ENCODE results near the gene PHKG2. TPM values are rescaled to one million over a fixed set of nuclear protein-coding genes. Genes with fewer than 3 reads are reported as not detected.

The PHKG2 gene
- total RNA-seq, 4 donors from 2014 or later: 29.9 to 46.2 (median 33.3) TPM

DNA sequence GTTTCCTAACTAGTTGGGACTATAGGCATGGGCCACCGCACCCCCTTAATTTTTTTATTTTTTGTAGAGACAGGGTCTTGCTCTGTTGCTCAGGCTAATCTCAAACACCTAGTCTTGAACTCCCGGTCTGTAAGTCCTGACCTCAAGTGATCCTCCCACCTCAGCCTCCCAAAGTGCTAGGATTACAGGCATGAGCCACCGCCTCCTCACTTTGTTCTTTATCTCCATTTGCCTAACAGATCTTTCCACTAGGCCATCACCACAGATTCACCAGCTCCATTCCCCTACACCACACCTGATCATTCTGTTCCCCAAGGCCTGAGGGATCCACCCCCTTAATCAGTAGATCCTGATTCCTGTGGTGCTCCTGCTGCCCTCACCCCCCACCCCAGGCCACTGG, 46.4 kb downstream of the PHKG2 start:
- Histone ChIP-seq H3K9me3 (no peaks in the 10 kb centered on the region), H3K4me3 (no peak overlapping the region), H3K36me3 (no peaks in the 10 kb centered on the region), H3K27ac (no peak overlapping the region), H3K27me3 (no peaks in the 10 kb centered on the region), H3K4me1 (no peaks in the 10 kb centered on the region)
- WGBS, 2 donors: 82% methylated on average over 3 of the region's 3 CpGs
- TF ChIP-seq POLR2A (IDR thresholded peaks at IDR 0.05) (no peak), EP300 (IDR thresholded peaks at IDR 0.05) (no peak)
- TF ChIP-seq, protein P1, sequence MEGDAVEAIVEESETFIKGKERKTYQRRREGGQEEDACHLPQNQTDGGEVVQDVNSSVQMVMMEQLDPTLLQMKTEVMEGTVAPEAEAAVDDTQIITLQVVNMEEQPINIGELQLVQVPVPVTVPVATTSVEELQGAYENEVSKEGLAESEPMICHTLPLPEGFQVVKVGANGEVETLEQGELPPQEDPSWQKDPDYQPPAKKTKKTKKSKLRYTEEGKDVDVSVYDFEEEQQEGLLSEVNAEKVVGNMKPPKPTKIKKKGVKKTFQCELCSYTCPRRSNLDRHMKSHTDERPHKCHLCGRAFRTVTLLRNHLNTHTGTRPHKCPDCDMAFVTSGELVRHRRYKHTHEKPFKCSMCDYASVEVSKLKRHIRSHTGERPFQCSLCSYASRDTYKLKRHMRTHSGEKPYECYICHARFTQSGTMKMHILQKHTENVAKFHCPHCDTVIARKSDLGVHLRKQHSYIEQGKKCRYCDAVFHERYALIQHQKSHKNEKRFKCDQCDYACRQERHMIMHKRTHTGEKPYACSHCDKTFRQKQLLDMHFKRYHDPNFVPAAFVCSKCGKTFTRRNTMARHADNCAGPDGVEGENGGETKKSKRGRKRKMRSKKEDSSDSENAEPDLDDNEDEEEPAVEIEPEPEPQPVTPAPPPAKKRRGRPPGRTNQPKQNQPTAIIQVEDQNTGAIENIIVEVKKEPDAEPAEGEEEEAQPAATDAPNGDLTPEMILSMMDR (IDR thresholded peaks at IDR 0.05): no peak
- DNase-seq (ENCODE audit: low spot score in 2 of 2): no peak

DNA sequence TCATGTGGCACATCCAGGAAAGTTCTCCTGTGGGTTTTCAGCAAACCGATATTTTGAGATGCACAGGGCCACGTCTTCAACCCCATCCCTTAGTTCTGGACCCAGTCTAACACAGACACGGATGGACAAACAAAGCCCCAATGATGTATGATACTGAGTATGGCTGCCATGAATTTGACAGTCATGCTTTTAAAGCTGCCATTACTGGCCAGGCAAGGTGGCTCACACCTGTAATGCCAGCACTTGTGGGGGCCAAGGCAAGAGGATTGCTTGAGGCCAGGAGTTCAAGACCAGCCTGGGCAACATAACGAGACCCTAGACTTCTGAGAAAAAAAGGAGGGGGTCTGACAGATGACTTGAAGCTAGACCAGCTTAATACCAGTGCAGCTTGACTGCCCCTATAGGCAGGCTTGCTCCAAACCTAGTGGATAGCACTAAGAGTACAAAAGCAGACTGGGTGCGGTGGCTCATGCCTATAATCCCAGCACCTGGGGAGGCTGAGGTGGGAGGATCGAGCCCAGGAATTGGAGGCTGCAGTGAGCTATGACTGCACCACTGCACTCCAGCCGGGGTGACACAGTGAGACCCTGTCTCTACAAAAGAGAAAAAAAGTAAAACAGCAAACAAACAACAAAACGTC, 49.6 kb downstream of the PHKG2 start:
- H3K4me1 ChIP-seq: no peaks in the 10 kb centered on the region
- H3K36me3 ChIP-seq: no peaks in the 10 kb centered on the region
- 66 to 68% methylated on average over 8 of the region's 8 CpGs for WGBS, 2 donors
- no peak overlapping the region for H3K27ac ChIP-seq
- no peaks in the 10 kb centered on the region for H3K9me3 ChIP-seq
- no peak for DNase-seq (ENCODE audit: low spot score in 2 of 2)
- H3K4me3 ChIP-seq: no peak overlapping the region
- no peaks in the 10 kb centered on the region for H3K27me3 ChIP-seq
- no peak for TF ChIP-seq EP300 (IDR thresholded peaks at IDR 0.05)
- TF ChIP-seq, protein P1 (IDR thresholded peaks at IDR 0.05): no peak
- TF ChIP-seq POLR2A (IDR thresholded peaks at IDR 0.05): no peak

Small RNA genes within 50 kb of the gene (small RNA-seq; reads per million reads assigned to genes)
- gene RNU6-1043P (not detected), gene SNORA30 (not detected)

Other genes starting within 250 kb of the PHKG2 start
- gene ZNF768, start 221.9 kb upstream of the PHKG2 start, total RNA-seq: 10 to 100 TPM; 22.8 to 40.2 (median 31.8) TPM
- gene ZNF747, start 213.6 kb upstream of the PHKG2 start, total RNA-seq: 10 to 100 TPM; 17.4 to 22.2 (median 19.6) TPM
- gene ZNF764, start 190.1 kb upstream of the PHKG2 start, total RNA-seq: 10 to 100 TPM; 12.5 to 16.7 (median 15.3) TPM
- 10 to 100 TPM; 15.7 to 28.6 (median 22.9) TPM for gene ZNF688, start 176.7 kb upstream of the PHKG2 start, total RNA-seq
- gene ZNF785, start 162.7 kb upstream of the PHKG2 start, total RNA-seq: 10 to 100 TPM; 12.0 to 17.1 (median 14.9) TPM
- gene ZNF689, start 138.0 kb upstream of the PHKG2 start, total RNA-seq: 10 to 100 TPM in 2 of 4 donors, 1 to 10 TPM in 2; 7.8 to 11.7 (median 10.0) TPM
- 10 to 100 TPM; 37.4 to 43.7 (median 40.1) TPM for gene PRR14, start 97.5 kb upstream of the PHKG2 start, total RNA-seq
- gene FBRS, start 90.0 kb upstream of the PHKG2 start, total RNA-seq: 10 to 100 TPM; 26.2 to 46.8 (median 31.7) TPM
- gene SRCAP, start 49.3 kb upstream of the PHKG2 start, total RNA-seq: 10 to 100 TPM; 17.2 to 42.6 (median 31.0) TPM
- 10 to 100 TPM in 1 of 4 donors, 1 to 10 TPM in 3; 3.7 to 12.6 (median 8.2) TPM for gene CFAP119, start 13.6 kb downstream of the PHKG2 start, total RNA-seq
- gene RNF40, start 13.9 kb downstream of the PHKG2 start, total RNA-seq: 100 to 1,000 TPM in 1 of 4 donors, 10 to 100 TPM in 3; 71.7 to 127 (median 91.5) TPM
- 10 to 100 TPM; 14.7 to 22.2 (median 17.1) TPM for gene ZNF629, start 38.8 kb downstream of the PHKG2 start, total RNA-seq
- 10 to 100 TPM; 42.9 to 54.0 (median 48.2) TPM for gene BCL7C, start 145.7 kb downstream of the PHKG2 start, total RNA-seq
- gene CTF1, start 148.2 kb downstream of the PHKG2 start, total RNA-seq: 1 to 10 TPM; 2.2 to 5.9 (median 3.1) TPM
- 10 to 100 TPM in 3 of 4 donors, 1 to 10 TPM in 1; 7.4 to 25.8 (median 16.7) TPM for gene FBXL19, start 175.1 kb downstream of the PHKG2 start, total RNA-seq
- 10 to 100 TPM; 50.7 to 58.4 (median 52.9) TPM for gene ORAI3, start 200.6 kb downstream of the PHKG2 start, total RNA-seq
- gene SETD1A, start 209.3 kb downstream of the PHKG2 start, total RNA-seq: 10 to 100 TPM in 2 of 4 donors, 1 to 10 TPM in 2; 7.9 to 17.1 (median 10.7) TPM
- 10 to 100 TPM; 14.9 to 42.9 (median 22.5) TPM for gene HSD3B7, start 236.8 kb downstream of the PHKG2 start, total RNA-seq